ENCODE data around the gene PXYLP1.
"Not testable (repeated sequence)": the region's sequence is repeated elsewhere in the genome, so short reads cannot be mapped to it uniquely, and the experiment has no call there.

Gene PXYLP1

DNA sequence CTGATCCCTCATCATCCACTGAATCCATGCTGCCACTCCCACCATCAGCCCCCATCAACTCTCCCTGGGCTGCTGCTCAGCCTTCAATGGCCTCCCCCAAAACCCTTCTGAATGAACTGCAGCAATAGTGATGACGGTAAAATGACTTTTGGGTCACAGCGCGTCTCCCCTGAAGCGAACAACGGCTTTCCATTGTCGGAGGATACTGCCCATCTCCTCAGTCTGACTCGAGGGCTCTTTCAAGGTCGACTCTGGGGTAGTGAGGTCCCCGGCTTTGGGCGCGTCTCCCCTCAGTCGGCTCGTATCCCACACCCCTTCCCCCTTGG, 79.5 kb downstream of the PXYLP1 start:
- H3K4me3 ChIP-seq (ENCODE audit: low read depth, low read length): peak overlapping the region; percentile 84
- TF ChIP-seq POLR2A (IDR thresholded peaks at IDR 0.05; ENCODE audit: extremely low read depth, insufficient read length) (no peak), MAX (IDR thresholded peaks at IDR 0.05; ENCODE audit: low read depth, low read length) (no peak), MYC (IDR thresholded peaks at IDR 0.05; ENCODE audit: low read depth, low read length) (no peak)
- TF ChIP-seq, protein P1, sequence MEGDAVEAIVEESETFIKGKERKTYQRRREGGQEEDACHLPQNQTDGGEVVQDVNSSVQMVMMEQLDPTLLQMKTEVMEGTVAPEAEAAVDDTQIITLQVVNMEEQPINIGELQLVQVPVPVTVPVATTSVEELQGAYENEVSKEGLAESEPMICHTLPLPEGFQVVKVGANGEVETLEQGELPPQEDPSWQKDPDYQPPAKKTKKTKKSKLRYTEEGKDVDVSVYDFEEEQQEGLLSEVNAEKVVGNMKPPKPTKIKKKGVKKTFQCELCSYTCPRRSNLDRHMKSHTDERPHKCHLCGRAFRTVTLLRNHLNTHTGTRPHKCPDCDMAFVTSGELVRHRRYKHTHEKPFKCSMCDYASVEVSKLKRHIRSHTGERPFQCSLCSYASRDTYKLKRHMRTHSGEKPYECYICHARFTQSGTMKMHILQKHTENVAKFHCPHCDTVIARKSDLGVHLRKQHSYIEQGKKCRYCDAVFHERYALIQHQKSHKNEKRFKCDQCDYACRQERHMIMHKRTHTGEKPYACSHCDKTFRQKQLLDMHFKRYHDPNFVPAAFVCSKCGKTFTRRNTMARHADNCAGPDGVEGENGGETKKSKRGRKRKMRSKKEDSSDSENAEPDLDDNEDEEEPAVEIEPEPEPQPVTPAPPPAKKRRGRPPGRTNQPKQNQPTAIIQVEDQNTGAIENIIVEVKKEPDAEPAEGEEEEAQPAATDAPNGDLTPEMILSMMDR (IDR thresholded peaks at IDR 0.05; ENCODE audit: low read depth, low read length): no peak
- DNase-seq (ENCODE audit: low read depth): no peak

GRCh38 chr3:141311496-141312353, 80.1 kb downstream of the PXYLP1 start:
- TF ChIP-seq POLR2A (IDR thresholded peaks at IDR 0.05; ENCODE audit: extremely low read depth, insufficient read length) (peak; percentile 93), MYC (IDR thresholded peaks at IDR 0.05; ENCODE audit: low read depth, low read length) (peak; percentile 91), MAX (IDR thresholded peaks at IDR 0.05; ENCODE audit: low read depth, low read length) (peak; percentile 84)
- TF ChIP-seq, protein P1 (IDR thresholded peaks at IDR 0.05; ENCODE audit: low read depth, low read length): peak; percentile 53
- H3K4me3 ChIP-seq (ENCODE audit: low read depth, low read length): peak overlapping the region; percentile 84
- DNase-seq (ENCODE audit: low read depth): peak; percentile 98

DNA sequence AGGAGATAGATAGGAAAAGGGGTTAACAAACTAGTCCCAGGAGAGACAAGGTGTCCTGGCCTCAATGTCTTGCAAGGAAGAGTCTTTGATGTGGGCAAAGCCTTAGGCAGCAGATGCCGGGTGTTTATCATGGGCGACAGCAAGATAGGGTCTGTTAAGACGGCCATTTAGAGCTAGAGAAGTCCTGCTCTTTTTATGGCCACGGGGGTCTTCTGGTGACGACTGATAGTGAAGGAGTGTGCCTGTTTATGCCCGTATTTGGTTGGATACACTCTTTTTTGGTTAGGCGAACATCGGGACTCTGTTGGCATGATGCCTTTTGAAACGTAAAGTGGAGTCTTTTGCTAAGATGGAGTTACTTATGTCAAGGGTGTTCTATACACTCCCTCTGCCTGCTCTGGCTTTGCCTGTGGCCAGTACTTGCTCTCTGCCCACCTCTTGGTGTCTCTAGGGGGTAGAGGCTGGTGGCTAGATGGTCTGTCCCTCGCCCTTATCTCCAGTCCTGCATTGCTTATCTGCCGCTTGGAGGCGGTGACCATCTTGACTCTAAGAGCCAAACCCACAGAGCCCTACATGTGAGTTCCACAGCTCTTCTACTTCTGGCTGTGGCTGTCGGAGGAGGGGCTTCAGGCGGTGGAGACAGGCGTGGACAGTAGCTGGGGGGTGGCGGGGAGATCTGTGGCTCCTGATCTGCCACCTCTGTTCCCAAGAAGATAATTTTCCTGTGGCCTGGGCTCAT, 80.9 kb downstream of the PXYLP1 start:
- peak overlapping the region; percentile 67 for H3K4me3 ChIP-seq (ENCODE audit: low read depth, low read length)
- TF ChIP-seq POLR2A (IDR thresholded peaks at IDR 0.05; ENCODE audit: extremely low read depth, insufficient read length) (no peak), MAX (IDR thresholded peaks at IDR 0.05; ENCODE audit: low read depth, low read length) (no peak), MYC (IDR thresholded peaks at IDR 0.05; ENCODE audit: low read depth, low read length) (no peak)
- TF ChIP-seq, protein P1 (IDR thresholded peaks at IDR 0.05; ENCODE audit: low read depth, low read length): no peak
- DNase-seq (ENCODE audit: low read depth): no peak

- TF ChIP-seq, protein P1 (IDR thresholded peaks at IDR 0.05; ENCODE audit: low read depth, low read length): no peak
- TF ChIP-seq POLR2A (IDR thresholded peaks at IDR 0.05; ENCODE audit: extremely low read depth, insufficient read length) (no peak), MAX (IDR thresholded peaks at IDR 0.05; ENCODE audit: low read depth, low read length) (no peak), MYC (IDR thresholded peaks at IDR 0.05; ENCODE audit: low read depth, low read length) (no peak)
- no peak overlapping the region for H3K4me3 ChIP-seq (ENCODE audit: low read depth, low read length)
- DNase-seq (ENCODE audit: low read depth): no peak
These were observed 81.6 kb downstream of the PXYLP1 start for GRCh38 chr3:141313093-141313683.

DNA sequence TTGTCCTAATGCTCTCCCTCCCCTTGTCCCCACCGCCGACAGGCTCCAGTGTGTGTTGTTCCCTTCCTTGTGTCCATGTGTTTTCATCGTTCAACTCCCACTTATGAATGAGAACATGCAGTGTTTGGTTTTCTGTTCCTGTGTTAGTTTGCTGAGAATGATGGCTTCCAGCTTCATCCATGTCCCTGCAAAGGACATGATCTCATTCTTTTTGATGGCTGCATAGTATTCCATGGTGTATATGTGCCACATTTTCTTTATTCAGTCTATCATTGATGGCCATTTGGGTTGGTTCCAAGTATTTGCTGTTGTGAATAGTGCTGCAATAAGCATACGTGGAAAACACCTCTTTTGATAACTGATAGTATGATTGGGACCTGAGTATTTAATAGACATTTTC, 82.8 kb downstream of the PXYLP1 start:
- not testable (repeated sequence) for H3K4me3 ChIP-seq (ENCODE audit: low read depth, low read length); DNase-seq (ENCODE audit: low read depth)

DNA sequence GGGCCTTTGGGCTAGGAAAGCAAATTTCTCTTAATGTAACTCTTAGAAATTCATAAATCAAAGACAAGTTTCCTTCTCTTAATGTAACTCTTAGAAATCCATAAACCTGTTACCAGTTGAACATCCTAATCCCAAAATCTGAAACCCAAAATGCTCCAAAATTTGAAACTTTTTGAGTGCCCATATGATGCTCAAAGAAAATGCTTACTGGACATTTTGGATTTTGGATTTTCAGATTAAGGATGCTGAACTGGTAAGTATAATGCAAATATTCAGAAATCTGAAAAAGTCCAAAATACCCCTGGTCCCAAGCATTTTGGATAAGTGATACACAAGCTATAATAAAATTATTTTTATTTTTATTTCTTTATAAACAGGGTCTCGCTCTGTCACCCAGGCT, 85.2 kb downstream of the PXYLP1 start:
- TF ChIP-seq MYC (IDR thresholded peaks at IDR 0.05; ENCODE audit: low read depth, low read length): no peak
- TF ChIP-seq MAX (IDR thresholded peaks at IDR 0.05; ENCODE audit: low read depth, low read length): no peak
- TF ChIP-seq, protein P1 (IDR thresholded peaks at IDR 0.05; ENCODE audit: low read depth, low read length): no peak
- TF ChIP-seq POLR2A (IDR thresholded peaks at IDR 0.05; ENCODE audit: extremely low read depth, insufficient read length): no peak
- H3K4me3 ChIP-seq (ENCODE audit: low read depth, low read length): no peak overlapping the region
- DNase-seq (ENCODE audit: low read depth): no peak

Measured in NB4 (cell line).